PC-3 (cell line): ENCODE results near the gene CNIH2.

Experiments used
- EZH2phosphoT487 ChIP-seq: fragments of 300-600 bp; sonication (generic); IDR thresholded peaks from 2 replicates; pipeline ENCODE4 v1.6.1; 2018; ENCODE audit warnings: mild to moderate bottlenecking, antibody characterized with exemption, low read length, borderline replicate concordance
- TF ChIP-seq, protein P1 (sequence below): fragments of 300-600 bp; sonication (generic); conservative IDR thresholded peaks from 2 replicates; pipeline ENCODE4 v1.5.1; 2017; ENCODE audit warnings: antibody characterized with exemption, low read depth, mild to moderate bottlenecking, low read length

GRCh38 chr11:66287889-66288670 is 10.1 kb downstream of the CNIH2 start:
- TF ChIP-seq, protein P1, sequence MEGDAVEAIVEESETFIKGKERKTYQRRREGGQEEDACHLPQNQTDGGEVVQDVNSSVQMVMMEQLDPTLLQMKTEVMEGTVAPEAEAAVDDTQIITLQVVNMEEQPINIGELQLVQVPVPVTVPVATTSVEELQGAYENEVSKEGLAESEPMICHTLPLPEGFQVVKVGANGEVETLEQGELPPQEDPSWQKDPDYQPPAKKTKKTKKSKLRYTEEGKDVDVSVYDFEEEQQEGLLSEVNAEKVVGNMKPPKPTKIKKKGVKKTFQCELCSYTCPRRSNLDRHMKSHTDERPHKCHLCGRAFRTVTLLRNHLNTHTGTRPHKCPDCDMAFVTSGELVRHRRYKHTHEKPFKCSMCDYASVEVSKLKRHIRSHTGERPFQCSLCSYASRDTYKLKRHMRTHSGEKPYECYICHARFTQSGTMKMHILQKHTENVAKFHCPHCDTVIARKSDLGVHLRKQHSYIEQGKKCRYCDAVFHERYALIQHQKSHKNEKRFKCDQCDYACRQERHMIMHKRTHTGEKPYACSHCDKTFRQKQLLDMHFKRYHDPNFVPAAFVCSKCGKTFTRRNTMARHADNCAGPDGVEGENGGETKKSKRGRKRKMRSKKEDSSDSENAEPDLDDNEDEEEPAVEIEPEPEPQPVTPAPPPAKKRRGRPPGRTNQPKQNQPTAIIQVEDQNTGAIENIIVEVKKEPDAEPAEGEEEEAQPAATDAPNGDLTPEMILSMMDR, result no peak
- no peak for TF ChIP-seq EZH2phosphoT487
